HTR-8/SVneo (cell line): Measurements from ENCODE around the gene GEMIN2.
"Not testable (repeated sequence)": the region's sequence is repeated elsewhere in the genome, so short reads cannot be mapped to it uniquely, and the experiment has no call there.

ENCODE experiments used
- DNase-seq: peaks from one replicate; pipeline ENCODE4 v3.0.0; 2011; ENCODE audit warnings: low spot score, mixed read lengths; ENCODE audit not compliant: insufficient read length
- FAIRE-seq: peaks from 2 replicates; lab custom pipeline; 2011; peaks lifted over from hg19 to GRCh38; lab: Jason Lieb, UNC

The GEMIN2 gene

DNA sequence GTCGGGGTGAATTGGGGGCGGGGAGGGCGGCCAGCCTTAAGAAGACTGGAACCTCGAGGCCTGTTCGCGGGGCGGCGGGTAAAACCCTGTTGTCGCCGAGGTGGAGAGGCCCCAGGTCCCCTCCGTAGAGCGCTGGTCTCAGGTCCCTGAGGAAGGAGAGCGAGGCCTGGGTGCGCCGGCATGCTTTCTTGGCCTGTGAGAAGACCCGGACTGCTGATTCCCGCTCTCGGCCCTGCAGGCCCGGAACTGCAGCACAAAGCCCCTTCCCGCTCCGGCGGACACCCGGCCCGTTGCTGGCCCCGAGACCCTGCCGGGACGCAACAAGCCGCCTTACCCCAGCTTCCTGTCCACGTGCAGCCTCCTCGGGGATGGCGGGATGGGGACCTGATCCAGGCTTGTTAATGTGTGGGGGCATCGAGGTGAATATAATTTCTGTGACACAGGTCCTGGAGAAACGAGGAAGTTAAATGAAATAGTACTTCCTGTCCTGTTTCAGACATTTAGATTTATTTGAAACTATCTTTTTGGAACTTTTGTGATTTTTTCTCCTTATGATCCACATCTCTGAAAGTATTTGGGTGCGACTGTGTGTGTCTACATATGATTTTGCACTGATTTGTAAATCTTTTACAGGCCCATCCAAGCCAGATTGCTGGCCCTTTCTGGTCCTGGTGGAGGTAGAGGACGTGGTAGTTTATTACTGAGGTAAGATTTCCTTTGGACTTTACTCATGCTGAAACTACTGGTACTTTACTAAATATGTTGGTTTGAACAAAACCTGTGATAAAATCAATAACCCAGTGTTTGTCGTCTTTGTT, 61.5 kb downstream of the GEMIN2 start:
- FAIRE-seq: no peak

GRCh38 chr14:39176263-39177167, 62.4 kb downstream of the GEMIN2 start:
- DNase-seq (no peak), FAIRE-seq (no peak)

More for the DNA sequence above, 61.5 kb downstream of the GEMIN2 start:
- DNase-seq: no peak

- DNase-seq (no peak), FAIRE-seq (no peak)
Measured at GRCh38 chr14:39177168-39177545, 63.0 kb downstream of the GEMIN2 start.

- FAIRE-seq (no peak), DNase-seq (no peak)
Measured at GRCh38 chr14:39179042-39179441, 64.9 kb downstream of the GEMIN2 start.

GRCh38 chr14:39180553-39180952, 66.4 kb downstream of the GEMIN2 start:
- FAIRE-seq (no peak), DNase-seq (no peak)

DNA sequence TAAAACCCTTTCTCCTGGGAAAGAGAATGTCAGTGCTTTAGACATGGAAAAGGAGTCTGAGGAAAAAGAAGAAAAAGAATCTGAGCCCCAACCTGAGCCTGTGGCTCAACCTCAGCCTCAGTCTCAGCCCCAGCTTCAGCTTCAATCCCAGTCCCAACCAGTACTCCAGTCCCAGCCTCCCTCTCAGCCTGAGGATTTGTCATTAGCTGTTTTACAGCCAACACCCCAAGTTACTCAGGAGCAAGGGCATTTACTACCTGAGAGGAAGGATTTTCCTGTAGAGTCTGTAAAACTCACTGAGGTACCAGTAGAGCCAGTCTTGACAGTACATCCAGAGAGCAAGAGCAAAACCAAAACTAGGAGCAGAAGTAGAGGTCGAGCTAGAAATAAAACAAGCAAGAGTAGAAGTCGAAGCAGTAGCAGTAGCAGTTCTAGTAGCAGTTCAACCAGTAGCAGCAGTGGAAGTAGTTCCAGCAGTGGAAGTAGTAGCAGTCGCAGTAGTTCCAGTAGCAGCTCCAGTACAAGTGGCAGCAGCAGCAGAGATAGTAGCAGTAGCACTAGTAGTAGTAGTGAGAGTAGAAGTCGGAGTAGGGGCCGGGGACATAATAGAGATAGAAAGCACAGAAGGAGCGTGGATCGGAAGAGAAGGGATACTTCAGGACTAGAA, 67.0 kb downstream of the GEMIN2 start:
- no peak for FAIRE-seq
- DNase-seq: no peak

DNA sequence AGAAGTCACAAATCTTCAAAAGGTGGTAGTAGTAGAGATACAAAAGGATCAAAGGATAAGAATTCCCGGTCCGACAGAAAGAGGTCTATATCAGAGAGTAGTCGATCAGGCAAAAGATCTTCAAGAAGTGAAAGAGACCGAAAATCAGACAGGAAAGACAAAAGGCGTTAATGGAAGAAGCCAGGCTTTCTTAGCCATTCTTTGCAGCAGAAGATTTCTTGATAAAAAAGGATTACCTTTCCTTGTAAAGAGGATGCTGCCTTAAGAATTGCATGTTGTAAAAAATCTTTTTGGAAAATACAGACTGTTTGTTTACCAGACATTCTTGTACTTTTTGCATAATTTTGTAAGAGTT, 67.5 kb downstream of the GEMIN2 start:
- FAIRE-seq: no peak
- no peak for DNase-seq

- no peak for FAIRE-seq
Measured at GRCh38 chr14:39182770-39183684, 68.9 kb downstream of the GEMIN2 start.

GRCh38 chr14:39183685-39184003, 69.5 kb downstream of the GEMIN2 start:
- DNase-seq, FAIRE-seq: not testable (repeated sequence)

More at GRCh38 chr14:39182770-39183684, 68.9 kb downstream of the GEMIN2 start:
- DNase-seq: no peak

DNA sequence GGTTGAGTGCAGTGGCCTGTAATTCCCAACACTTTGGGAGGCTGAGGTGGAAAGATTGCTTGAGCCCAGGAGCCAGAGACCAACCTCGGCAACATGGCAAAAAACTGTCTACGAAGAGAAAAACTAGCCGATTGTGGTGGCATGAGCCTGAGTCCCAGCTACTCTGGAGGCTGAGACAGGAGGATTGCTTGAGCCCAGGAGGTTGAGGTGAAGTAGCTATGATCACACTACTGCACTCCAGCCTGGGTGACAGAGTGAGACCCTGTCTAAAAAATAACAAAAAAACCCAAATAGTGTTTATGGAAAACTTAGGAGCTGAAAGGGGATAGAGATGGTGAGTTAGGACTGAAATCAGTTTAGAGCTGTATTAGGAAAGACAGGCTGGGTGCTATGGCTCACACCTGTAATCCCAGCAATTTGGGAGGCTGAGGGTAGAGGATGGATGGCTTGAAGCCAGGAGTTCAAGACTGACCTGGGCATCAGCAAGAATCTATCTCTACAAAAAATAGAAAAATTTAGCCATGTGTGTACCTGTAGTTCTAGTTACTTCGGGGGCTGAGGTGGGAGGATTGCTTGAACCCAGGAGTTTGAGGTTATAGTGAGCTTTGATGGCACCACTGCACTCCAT, 70.6 kb downstream of the GEMIN2 start:
- DNase-seq: no peak
- FAIRE-seq: no peak

DNA sequence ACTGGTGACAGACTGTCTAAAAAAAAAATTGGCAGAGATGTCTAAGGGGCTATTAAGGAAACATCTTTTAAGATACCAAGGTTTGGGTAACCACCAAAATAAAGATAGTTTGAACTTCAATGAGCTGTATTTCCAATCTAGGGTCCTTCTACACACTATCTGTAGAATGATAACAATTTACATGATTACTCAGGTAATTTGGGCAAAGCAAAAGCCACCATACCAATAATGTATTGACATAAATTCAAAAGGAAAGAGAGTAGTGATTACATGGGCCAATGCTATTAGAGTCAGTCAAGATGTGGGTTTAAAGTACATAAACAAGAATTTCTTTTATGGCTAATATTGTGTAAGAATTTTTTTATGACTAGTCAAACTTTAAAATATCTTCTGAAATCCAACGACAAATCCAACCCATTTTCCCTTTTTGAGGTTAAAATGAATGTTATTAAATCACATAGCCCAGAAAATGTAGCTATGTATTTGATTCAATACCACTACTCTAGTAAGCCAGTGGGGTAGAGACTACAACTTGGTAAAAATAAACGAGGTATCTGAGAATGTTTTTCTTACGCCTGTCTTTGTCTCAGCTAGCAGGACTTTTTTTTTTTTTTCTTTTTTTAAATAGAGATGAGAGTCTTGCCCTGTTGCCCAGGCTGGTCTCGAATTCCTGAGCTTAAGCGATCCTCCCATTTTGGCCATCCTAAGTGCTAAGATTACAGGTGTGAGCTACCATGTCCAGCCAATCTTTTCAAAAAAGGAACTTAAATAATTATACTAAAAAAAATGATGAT, 71.3 kb downstream of the GEMIN2 start:
- FAIRE-seq (no peak), DNase-seq (no peak)
